Measurements from ENCODE around the gene LYG2.
"Not testable (repeated sequence)": the region's sequence is repeated elsewhere in the genome, so short reads cannot be mapped to it uniquely, and the experiment has no call there.

Gene LYG2, protein sequence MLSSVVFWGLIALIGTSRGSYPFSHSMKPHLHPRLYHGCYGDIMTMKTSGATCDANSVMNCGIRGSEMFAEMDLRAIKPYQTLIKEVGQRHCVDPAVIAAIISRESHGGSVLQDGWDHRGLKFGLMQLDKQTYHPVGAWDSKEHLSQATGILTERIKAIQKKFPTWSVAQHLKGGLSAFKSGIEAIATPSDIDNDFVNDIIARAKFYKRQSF

DNA sequence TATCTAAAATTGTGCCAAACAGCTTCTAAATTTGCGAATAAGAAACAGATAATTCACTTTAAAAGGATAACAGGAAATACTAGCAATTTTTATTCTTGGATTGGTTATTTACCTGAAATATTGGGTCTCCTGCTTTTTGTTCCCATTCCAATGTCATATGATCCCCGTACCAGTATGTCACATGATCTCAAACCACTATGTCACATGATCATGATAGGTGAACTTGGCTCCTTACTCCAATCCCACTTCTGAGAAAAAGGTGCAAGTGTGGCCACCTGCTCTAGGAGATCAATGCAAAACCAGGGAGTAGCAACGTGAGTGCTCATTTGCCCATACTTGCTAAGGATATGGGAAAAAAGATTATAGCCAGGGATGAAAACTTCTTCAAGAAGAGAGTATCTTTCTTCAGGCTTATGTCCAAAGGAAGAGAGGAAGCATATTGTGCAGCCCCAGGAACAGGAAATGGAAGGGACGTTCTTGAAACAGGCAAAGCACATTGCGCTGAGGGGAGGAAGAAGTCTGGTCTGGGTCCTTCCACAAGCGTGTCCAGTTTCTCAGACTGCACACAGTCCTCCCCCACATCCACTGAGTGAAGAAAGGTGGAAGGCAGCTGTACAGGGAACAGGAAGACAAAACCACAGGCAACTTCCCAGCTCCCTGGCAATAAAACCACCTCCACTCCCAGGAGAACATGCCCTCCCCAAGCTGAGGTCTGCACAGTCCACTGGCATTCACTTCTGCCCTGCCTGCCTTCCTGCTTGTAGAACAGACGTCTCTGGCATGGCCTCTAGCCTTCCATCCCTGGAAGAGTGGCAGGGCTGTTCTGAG is at the start of gene LYG2:
LYG2 (minus strand) TSS at position 176 of the 828 bp plus-strand sequence. CDS start 1,406 bp downstream, outside the sequence.
- no peak for DNase-seq

DNA sequence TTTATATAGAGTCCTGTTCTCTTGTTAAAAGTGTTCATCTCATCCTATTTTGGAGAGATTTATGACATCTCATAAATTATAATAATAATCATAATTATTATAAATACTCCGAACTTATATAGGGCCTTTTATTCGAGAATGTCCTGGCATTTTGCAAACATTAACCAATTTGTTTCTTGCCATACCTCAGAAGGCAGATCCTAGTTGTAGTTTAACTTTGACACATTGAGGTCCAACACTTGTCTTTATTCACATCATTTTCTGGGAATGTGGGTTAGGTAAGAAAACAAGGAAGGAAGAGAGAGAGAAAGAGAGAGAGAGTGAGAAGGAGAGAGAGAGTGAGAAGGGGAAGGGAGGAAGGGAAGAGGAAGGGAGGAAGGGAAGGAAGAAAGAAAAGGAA is 45.6 kb upstream of the LYG2 start, which contains the start of gene LYG1:
LYG1 (minus strand) TSS at position 101 of the 400 bp plus-strand sequence. CDS start 5,527 bp downstream, outside the sequence.
- not testable (repeated sequence) for DNase-seq

DNA sequence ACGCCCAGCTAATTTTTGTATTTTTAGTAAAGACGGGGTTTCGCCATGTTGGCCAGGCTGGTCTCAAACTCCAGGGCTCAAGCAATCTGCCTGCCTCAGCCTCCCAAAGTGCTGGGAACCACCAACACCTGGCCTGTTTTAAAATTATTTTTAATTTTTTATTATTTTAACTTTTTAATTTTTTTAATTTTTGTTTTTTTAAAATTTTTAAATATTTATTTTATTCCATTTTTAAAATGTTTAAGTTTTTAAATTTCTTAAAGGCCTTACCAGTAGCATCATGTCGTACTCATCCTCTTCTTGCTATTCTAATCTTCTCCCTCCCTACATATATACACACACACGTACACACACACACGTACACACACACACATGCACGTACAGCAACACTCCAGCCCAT is 44.1 kb upstream of the LYG2 start:
- no peak for DNase-seq

DNA sequence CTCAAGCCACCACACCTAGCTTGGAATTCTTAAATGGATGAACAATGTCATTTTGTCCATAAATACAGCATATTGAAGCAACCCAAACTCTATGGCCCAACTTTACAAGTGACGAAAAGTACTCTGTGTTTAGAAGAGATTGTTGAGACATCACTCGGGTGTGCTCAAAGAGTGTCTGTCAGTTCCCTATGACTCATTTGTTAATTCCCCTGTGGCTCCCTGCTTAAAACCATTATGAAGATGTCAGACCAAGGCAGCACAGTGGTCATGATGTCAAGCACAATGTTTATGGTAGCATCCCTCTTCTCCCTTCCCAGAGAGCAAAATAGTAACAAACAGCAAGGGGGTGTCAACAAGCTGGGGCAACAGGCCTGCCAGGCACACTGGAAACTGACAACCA is 42.5 kb upstream of the LYG2 start:
- DNase-seq = peak; percentile 37

DNA sequence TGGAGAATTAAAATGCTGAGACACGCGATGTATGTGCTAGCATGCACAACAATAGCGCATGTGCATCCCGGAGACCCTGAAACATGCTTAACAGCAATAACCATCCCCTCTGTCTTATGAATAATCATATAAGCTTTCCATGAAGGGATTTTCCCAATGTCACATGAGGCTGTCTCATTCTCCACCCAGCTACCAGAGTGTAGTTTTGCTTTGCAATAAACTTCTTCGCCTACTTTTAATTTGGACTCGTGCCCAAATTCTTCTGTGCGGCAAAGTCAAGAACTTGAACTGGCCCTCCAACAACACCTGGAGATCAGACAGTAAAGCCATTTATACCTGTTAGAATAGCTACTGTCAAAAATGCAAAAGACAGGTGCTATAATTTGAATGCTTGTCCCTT is 30.1 kb upstream of the LYG2 start:
- no peak for DNase-seq

DNA sequence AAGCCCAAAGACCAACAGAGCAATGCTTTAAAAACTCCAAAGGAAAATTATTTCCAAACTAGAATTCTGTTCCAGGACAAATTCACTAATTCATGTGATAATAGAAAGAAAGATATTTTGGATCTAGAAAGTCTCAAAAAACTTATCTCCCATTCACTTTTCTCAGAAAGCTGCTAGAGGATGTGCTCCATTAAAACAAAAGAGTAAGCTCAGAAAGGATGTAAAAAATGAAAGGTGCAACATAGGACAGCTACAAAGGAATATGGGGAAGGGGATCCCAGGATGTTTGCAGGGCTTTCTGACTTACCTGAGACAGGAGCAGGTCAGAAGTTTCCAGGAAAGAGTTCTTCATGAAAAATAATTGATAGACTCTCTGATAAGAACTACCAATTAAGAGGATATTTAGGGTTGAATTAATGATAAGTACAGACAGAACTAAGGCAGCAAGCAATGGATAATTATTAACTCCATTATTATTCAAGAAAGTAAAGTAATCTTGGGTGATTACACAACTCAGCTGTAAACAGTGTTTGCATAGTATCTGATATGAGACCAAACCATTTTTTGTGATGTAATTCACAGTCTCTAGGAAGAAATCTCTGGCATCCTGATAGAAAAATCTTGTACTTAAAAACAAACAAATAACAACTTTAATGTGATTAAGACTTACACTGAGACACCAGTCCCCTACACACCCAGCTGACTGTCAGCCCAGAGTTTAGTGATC is 24.7 kb upstream of the LYG2 start:
- DNase-seq = no peak

DNA sequence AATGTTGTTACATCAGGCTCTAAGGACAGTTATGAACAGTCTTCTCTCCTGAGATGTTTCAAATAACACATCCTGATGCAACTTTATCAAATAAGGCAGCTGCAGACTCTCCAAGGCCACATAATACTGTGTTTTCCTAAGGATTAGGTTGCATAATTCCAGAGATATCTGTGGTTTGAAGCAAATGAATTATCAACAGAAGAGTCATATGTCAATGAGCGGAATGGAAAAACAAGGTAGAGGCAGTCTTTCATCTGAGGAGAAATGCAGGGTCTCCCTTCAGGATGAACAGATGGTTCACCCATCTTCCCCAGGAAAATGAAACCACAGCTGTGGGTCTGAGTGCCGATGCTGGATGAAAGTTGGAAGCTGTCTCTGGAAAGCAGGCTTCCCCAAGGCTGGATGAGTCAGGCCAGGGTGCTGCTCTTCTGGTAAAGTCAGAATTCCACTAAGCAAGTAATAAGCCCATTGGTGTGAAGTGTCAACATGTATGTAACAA is 23.4 kb upstream of the LYG2 start:
- peak; percentile 95 for DNase-seq

DNA sequence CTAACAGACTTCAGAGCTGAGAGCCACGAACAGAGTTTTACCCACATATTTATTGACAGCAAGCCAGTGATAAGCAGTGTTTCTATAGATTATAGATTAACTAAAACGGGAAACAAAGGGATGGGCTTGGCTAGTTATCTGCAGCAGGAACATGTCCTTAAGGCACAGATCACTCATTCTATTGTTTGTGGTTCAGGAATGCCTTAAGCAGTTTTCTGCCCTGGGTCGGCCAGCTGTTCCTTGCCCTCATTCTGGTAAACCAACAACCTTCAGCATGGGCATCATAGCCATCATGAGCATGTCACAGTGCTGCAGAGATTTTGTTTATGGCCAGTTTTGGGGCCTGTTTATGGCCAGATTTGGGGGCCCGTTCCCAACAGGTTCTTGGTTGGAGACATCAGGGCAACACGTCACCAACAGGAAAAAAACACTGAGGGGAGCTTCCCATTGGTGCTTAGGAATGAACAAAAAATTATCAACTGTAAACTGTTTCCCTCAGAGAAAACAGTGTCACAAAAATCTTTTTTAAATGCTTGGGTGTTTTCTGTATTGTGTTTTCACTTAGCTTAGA is 22.8 kb upstream of the LYG2 start:
- DNase-seq = not testable (repeated sequence)

DNA sequence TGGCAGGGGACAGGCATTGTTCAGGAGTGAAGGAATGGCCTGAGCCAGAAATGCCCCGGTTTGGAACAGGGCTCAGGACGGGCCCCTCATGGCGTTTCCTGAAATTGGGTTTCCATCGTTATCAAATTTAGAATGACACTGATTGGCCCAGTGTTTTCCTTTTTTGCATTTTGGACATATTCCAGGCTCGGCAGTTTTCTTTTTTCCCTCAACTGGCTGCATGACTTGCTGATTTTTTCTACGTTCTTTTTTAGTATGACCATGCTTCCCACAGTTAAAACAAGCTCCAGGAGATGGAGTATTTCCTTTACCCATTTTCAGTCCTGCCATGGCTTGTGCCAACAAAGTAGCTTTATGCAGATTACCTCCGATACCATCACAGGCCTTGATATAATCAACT is 20.4 kb upstream of the LYG2 start:
- no peak for DNase-seq

DNA sequence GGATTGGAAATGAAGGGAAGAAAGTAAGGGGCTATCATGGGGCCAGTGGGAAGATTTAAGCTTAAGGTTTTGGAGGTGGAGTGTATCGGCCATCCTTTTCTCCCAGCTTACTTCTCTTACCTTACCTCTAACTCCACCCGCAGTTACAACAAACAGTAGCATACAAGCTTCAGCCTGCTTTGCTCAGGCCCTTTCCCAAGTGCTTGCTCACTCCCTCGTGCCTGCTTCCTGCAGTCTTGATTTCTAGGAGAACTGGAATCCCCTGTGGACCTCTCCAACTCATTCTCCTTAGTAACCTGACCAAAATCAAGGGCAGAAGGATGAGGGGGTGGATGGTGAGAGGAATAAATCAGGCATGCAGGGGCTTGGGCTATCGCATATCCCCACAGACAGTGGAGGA is 5.8 kb upstream of the LYG2 start:
- DNase-seq = no peak

DNA sequence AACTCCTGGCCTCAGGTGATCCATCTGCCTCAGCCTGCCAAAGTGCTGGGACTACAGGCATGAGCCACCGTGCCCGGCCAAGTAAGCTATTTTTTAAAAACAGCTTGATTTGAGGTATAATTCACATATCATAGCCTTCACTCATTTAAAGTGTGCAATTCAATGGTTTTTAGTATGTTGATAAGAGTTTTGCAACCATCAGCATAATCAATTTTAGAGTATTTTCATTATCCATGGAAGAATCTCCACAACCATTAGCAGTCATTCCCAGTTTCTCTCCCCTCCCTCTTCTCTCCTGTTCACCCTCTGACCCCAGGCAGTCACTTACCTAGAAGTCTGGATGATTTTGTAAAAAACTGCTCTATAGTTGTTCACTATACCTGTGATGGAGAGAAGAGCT is 4.7 kb upstream of the LYG2 start:
- no peak for DNase-seq

DNA sequence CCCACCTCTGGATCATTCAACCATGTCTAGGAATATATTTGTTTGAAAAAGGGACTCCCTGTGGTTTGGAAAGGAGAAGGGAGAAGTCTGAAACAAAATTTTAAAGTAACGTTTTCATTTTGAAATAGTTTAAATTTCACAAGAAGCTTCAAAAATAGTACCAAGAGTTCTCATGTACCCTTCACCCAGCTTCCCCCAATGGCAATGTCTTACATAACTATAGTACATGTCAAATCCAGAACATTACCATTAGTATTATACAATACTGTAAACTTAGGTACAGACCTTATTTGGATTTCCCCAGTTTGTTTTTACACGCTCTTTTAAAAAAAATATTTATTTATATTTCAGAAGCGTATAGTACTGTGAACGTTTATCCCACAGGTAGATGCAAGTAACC is 4.0 kb upstream of the LYG2 start:
- no peak for DNase-seq

DNA sequence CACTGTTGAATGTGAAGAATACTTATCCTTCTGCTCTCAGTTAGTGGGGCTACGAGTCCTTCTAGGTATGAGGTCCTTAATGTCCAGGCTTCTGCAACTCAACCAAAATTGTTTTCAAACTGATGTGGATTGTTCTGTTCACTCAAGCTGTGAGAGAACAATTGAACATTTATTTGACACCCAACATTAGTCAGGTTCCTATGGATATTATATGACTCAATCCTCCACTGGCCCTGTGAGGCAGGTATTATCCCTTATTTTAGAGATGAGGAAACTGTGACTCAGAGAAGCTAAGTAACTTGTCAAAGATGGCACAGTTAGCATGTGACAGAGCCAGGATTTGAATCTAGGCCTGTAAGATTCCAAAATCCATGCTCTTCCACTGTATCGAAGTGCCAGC is 1.2 kb upstream of the LYG2 start:
- no peak for DNase-seq

DNA sequence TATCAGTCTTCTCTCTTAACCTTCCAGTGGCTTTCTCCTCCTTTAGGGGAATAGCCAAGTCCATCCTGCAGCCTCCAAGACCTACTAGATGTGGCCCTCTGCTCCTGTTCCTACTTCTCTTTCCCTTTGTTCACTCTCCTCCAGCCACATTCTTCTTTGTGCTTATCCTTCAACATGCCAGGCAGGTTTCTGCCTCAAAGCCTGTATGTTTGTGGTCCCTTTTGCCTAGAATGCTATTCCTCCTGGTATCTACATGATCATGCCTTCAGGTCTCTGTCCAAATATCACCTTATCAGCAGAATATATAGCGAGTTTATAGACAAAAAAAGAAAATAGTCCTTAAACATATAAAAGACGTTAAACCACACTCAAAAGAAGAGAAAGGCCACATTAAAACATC is 5.5 kb downstream of the LYG2 start:
- no peak for DNase-seq

DNA sequence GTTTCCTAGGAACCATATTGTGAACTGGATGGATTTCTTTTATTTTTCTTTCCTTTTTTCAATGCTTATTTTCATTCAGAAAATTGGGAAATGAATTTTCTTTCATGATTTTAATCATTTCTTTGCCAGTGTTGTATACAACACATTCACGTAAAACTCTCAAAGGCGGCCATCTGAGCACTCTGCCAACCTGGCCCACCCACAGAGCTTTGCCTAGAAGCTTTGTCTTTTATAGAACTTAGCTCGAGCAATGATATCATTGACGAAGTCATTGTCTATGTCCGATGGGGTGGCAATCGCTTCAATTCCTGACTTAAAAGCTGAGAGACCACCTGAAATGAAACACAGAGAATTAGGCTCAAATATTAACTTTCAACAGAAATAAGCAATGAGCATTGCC is 13.3 kb downstream of the LYG2 start:
- no peak for DNase-seq

DNA sequence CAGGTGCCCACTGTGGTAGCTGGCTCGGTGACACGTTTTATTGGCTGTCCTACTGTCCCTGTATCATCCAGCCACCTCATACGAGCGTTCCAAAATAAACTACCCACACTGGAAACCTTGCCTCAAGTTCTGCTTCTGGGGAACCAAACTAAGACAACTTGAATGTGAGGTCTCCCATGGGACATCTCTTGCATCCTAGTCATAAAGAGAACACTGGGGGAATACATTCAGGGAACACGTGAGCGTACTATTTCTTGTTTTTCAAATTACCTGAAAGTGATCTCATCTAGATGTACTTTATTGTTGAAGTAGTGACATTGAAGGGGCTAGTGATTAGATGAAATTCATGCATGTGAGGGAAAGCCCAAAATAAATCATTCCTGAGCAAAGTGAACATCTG is 15.0 kb downstream of the LYG2 start:
- DNase-seq = no peak

DNA sequence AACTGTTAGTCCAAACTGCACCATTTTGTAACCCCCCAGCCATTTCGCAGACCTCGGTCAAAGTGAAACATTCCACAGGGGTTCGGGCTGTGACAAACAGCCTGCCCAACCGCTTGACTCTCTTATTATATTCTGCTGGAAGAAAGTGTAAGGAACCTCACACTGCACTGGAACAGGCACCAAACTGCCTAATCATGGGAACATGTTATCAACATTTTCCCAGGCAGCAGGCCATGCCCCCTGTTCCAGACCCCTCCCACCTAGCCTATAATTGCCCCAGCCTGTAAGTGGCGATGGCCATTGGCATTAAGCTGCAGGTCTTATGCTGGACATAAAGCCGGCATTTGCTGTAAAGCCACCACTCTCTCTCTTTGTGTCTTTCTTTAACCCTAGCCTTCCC is 16.9 kb downstream of the LYG2 start:
- no peak for DNase-seq

DNA sequence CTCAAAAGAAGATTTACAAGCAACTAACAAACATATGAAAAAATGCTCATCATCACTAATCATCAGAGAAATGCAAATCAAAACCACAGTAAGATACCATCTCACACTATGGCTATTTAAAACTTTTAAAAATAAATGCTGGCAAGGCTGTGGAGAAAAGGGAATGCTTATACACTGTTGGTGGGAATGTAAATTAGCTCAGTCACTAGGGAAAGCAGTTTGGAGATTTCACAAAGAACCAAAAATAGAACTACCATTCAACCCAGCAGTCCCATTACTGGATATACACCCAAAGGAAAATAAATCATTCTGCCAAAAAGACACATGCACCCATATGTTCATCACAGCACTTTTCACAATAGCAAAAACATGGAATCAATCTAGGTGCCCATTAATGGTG is 22.3 kb downstream of the LYG2 start:
- not testable (repeated sequence) for DNase-seq

DNA sequence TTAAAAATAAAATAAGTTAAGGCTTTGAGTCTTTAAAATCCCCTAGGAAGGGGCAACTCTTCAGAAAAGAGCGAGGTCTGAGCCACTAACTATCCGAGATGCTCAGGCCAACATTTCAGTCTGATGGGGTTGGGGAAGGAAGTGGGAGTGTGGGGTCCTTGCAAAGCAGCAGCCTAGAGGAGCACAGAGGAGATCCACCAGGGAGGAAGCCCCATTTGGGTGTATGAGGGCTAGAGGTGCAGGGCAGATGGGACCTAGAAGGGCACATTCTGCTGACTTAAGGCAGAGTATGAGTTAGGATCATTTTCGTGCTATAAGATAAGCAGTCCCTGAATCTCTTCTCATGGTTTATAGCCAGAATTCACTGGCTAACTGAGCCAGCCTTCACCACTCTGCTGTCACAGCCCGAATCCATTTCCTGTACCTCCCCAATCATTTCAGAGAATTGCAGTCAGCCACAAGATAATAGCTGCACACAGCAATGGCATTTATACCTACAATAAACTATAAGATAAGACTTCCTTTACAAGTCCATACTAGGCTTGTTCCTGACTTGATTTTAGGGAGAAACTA is 37.5 kb downstream of the LYG2 start:
- DNase-seq = no peak

DNA sequence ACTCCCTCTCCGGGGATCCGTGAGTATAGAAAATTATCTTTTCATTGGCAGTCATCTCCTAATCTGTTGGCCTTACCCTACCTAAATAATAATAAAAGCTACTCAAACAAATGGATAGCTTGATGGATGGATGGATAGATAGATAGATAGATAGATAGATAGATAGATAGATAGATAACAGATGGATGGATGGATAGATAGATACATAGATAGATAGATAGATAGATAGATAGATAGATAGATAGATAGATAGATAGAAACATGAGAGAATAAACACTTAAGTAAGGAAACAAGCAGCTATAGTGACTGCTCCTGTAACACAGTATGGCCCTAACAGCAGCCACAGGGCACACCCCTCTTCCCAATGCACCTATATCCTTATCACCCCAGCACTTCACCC is 39.4 kb downstream of the LYG2 start:
- DNase-seq = no peak

DNA sequence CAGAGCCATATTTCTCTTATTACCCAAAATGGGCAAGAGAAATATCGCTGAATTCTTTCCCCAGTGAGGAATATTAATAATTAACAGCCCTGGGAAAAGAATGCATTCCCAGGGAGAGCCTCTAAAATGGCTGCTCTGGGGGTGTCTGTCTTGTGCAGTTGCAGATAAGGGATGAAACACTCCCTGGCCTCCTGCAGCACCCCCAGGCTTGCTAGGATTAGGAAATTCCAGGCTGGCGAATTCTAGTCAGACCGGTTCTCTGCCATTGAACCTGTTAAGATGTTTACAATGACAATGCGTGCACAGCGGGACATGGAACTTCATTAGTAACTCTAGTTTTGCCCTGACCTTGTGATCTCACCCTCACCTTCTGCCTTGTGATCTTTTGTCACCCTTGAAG is 50.0 kb downstream of the LYG2 start:
- DNase-seq = no peak

DNA sequence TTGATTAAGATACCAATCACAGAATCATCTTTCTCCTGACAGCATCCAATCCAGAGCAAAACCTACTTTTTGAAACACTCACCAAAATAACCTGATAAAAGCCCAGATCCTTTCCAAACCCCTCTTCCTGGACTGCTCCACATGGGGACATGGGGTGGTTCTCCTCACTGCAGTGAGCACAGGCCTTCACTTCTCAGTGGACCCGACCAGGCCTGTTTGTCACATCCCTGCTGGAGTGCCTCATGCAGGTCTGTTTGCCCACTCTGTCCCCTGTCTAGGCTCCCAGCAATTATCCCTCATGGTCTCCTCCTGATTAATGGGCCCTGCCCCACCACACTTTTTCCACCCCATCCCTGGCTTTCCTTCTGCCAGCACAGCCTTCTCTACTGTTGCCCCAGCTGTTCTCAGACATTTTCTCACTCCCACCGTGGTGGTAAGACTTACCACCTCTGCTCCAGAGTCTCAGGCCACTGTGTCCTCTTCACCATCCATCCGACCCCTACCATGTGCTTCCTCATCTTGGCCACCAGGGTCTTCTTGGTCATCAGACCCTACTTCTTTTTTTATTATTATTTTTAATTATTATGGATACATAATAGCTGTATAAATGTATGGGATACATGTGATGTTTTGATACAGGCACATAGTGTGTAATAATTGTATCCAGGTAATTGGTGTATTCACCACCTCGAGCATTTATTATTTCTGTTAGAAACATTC is 53.3 kb downstream of the LYG2 start:
- DNase-seq = no peak
